Liver (tissue), 9 donors: Measurements from ENCODE around the gene PRG3. TPM values are rescaled to one million over a fixed set of nuclear protein-coding genes. Genes with fewer than 3 reads are reported as not detected.

Source experiments
- DNase-seq: peaks from one replicate; pipeline ENCODE4 v3.0.0-alpha.2; 2017; ENCODE audit warnings: low spot score
- H3K27ac ChIP-seq, 2 donors: one replicate each; pipeline ENCODE4 v1.7.0; 2013; ENCODE audit warnings: inconsistent platforms in 2 of 2, low read length in 2 of 2, control low read depth in 1 of 2, low read depth in 1 of 2, mild to moderate bottlenecking in 1 of 2
- H3K27me3 ChIP-seq, 4 donors: one replicate each; pipeline versions ENCODE4 v1.6.1 to v1.7.0; 2013; ENCODE audit warnings: low read length in 3 of 4, inconsistent platforms in 1 of 4, mild to moderate bottlenecking in 1 of 4, moderate library complexity in 1 of 4; ENCODE audit not compliant: control insufficient read depth in 4 of 4, insufficient read depth in 4 of 4
- H3K36me3 ChIP-seq, 4 donors: one replicate each; pipeline versions ENCODE4 v1.6.1 to v1.7.0; 2013; ENCODE audit warnings: low read length in 3 of 4, mild to moderate bottlenecking in 3 of 4, low read depth in 1 of 4, moderate library complexity in 1 of 4; ENCODE audit not compliant: control insufficient read depth in 4 of 4, insufficient read depth in 3 of 4
- H3K4me1 ChIP-seq, 4 donors: one replicate each; pipeline versions ENCODE4 v1.6.1 to v1.7.0; 2013; ENCODE audit warnings: low read length in 3 of 4, mild to moderate bottlenecking in 3 of 4, moderate library complexity in 1 of 4; ENCODE audit not compliant: control insufficient read depth in 4 of 4, insufficient read depth in 4 of 4
- H3K4me3 ChIP-seq, 3 donors: one replicate each; pipeline versions ENCODE4 v1.6.1 to v1.7.0; 2013; ENCODE audit warnings: low read length in 3 of 3, control low read depth in 1 of 3, low read depth in 1 of 3, mild to moderate bottlenecking in 1 of 3
- H3K9ac ChIP-seq, 2 donors: one replicate each; pipeline ENCODE4 v1.7.0; 2013; ENCODE audit warnings: low read length in 2 of 2, mild to moderate bottlenecking in 2 of 2, moderate library complexity in 2 of 2, control low read depth in 1 of 2, low read depth in 1 of 2
- H3K9me3 ChIP-seq, 4 donors: one replicate each; pipeline versions ENCODE4 v1.6.1 to v1.7.0; 2013; ENCODE audit warnings: low read length in 3 of 4; ENCODE audit not compliant: control insufficient read depth in 4 of 4
- EGR1 ChIP-seq, 2 donors: IDR thresholded peaks; 2 replicates each; pipeline ENCODE4 v1.6.1; 2016 to 2018; ENCODE audit warnings: antibody characterized with exemption in 2 of 2, low read depth in 2 of 2
- FOXA1 ChIP-seq: IDR thresholded peaks from 2 replicates; pipeline ENCODE4 v1.6.1; 2016; ENCODE audit warnings: antibody characterized with exemption
- FOXA2 ChIP-seq: IDR thresholded peaks from 2 replicates; pipeline ENCODE4 v1.6.1; 2016; ENCODE audit warnings: antibody characterized with exemption
- GABPA ChIP-seq, 2 donors: IDR thresholded peaks in 1 of 2; conservative IDR thresholded peaks in 1 of 2; 2 replicates each; pipeline ENCODE4 v1.6.1; 2016; ENCODE audit warnings: antibody characterized with exemption in 2 of 2, mild to moderate bottlenecking in 1 of 2, moderate library complexity in 1 of 2
- HNF4A ChIP-seq, 2 donors: conservative IDR thresholded peaks; 2 replicates each; pipeline ENCODE4 v1.6.1; 2016; ENCODE audit warnings: antibody characterized with exemption in 2 of 2, mild to moderate bottlenecking in 2 of 2
- HNF4G ChIP-seq: IDR thresholded peaks from 2 replicates; pipeline ENCODE4 v1.6.1; 2016; ENCODE audit warnings: antibody characterized with exemption
- JUND ChIP-seq, 2 donors: IDR thresholded peaks; 2 replicates each; pipeline ENCODE4 v1.6.1; 2016; ENCODE audit warnings: antibody characterized with exemption in 2 of 2
- MAX ChIP-seq: IDR thresholded peaks from 2 replicates; pipeline ENCODE4 v1.6.1; 2016; ENCODE audit warnings: antibody characterized with exemption
- NR2F2 ChIP-seq: IDR thresholded peaks from 2 replicates; pipeline ENCODE4 v1.6.1; 2016; ENCODE audit warnings: antibody characterized with exemption
- RAD21 ChIP-seq, 2 donors: IDR thresholded peaks; 2 replicates each; pipeline ENCODE4 v1.6.1; 2016; ENCODE audit warnings: antibody characterized with exemption in 2 of 2, mild to moderate bottlenecking in 2 of 2
- REST ChIP-seq: IDR thresholded peaks from 2 replicates; pipeline ENCODE4 v1.6.1; 2016; ENCODE audit warnings: antibody characterized with exemption, mild to moderate bottlenecking
- RXRA ChIP-seq, 2 donors: IDR thresholded peaks; 2 replicates each; pipeline ENCODE4 v1.6.1; 2017 to 2018; ENCODE audit warnings: antibody characterized with exemption in 2 of 2, mild to moderate bottlenecking in 1 of 2
- SP1 ChIP-seq: IDR thresholded peaks from 2 replicates; pipeline ENCODE4 v1.6.1; 2018; ENCODE audit warnings: antibody characterized with exemption, mild to moderate bottlenecking
- TAF1 ChIP-seq: conservative IDR thresholded peaks from 2 replicates; pipeline ENCODE4 v1.6.1; 2016; ENCODE audit warnings: antibody characterized with exemption, mild to moderate bottlenecking
- YY1 ChIP-seq: IDR thresholded peaks from 2 replicates; pipeline ENCODE4 v1.6.1; 2016; ENCODE audit warnings: antibody characterized with exemption, mild to moderate bottlenecking
- WGBS: extraction: QIAGEN DNeasy Blood & Tissue Kit; methylation state at CpG from one replicate; pipeline ENCODE4 v1.1.7; 2013; 5-methylcytosine and 5-hydroxymethylcytosine counted together
- polyA plus RNA-seq, 2 donors: library from polyadenylated mRNA; stranded (reverse) in 1 of 2; unstranded in 1 of 2; fragments of 200-250 nt in 1 of 2; fragments of >200 nt in 1 of 2; fragmentation: Nextera tagmentation in 1 of 2; extraction: Ambion mirVana in 1 of 2; gene quantifications; one replicate each; pipeline versions ENCODE4 v1.2.1 to v1.2.3, GENCODE V29; 2013 to 2015
- total RNA-seq, 2 donors: library from RNA; depleted of rRNA; stranded (reverse); fragments of >200 nt; gene quantifications; one replicate each; pipeline ENCODE4 v1.2.3, GENCODE V29; 2014
- TF ChIP-seq, protein P1 (sequence below): fragments of 150-350 bp; IDR thresholded peaks from 2 replicates; pipeline ENCODE4 v1.5.1; 2017; ENCODE audit warnings: improper control_type of control experiment, low read depth, low read length; ENCODE audit not compliant: missing input control
- TF ChIP-seq, protein P2 (sequence below): IDR thresholded peaks from 2 replicates; pipeline ENCODE4 v1.6.1; 2016; ENCODE audit warnings: antibody characterized with exemption
- donor health status: healthy.
- donor health status: healthy.
- donor health status: healthy.
- donor health status: healthy.
- donor health status: healthy.

PRG3 gene
- total and polyA plus RNA-seq, 4 donors, result 0.22 to 4.9 TPM; not detected in 2

GRCh38 chr11:57348636-57349313, 32.2 kb downstream of the PRG3 start:
- Histone ChIP-seq H3K36me3 (no peaks in the 10 kb centered on the region), H3K9me3 (peaks cover 0 to 2% (median 0%) of the 10 kb centered on the region in 4 donors), H3K27me3 (no peaks in the 10 kb centered on the region), H3K4me3 (no peak overlapping the region), H3K9ac (no peak overlapping the region), H3K27ac (no peak overlapping the region), H3K4me1 (peaks cover 0 to 11% (median 5%) of the 10 kb centered on the region in 4 donors)
- TF ChIP-seq HNF4A (conservative IDR thresholded peaks at IDR 0.05) (no peak), RAD21 (IDR thresholded peaks at IDR 0.05) (no peak), NR2F2 (no peak), REST (no peak), FOXA2 (no peak), HNF4G (no peak), MAX (no peak), TAF1 (no peak)
- TF ChIP-seq, protein P1, sequence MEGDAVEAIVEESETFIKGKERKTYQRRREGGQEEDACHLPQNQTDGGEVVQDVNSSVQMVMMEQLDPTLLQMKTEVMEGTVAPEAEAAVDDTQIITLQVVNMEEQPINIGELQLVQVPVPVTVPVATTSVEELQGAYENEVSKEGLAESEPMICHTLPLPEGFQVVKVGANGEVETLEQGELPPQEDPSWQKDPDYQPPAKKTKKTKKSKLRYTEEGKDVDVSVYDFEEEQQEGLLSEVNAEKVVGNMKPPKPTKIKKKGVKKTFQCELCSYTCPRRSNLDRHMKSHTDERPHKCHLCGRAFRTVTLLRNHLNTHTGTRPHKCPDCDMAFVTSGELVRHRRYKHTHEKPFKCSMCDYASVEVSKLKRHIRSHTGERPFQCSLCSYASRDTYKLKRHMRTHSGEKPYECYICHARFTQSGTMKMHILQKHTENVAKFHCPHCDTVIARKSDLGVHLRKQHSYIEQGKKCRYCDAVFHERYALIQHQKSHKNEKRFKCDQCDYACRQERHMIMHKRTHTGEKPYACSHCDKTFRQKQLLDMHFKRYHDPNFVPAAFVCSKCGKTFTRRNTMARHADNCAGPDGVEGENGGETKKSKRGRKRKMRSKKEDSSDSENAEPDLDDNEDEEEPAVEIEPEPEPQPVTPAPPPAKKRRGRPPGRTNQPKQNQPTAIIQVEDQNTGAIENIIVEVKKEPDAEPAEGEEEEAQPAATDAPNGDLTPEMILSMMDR, result no peak
- 93% methylated on average over 14 of the region's 14 CpGs for WGBS
- no peak for DNase-seq

GRCh38 chr11:57348052-57348451, 32.9 kb downstream of the PRG3 start:
- no peaks in the 10 kb centered on the region for H3K27me3 ChIP-seq
- H3K9me3 ChIP-seq, result peaks cover 0 to 2% (median 0%) of the 10 kb centered on the region in 4 donors
- H3K4me3 ChIP-seq, result no peak overlapping the region
- no peak overlapping the region for H3K27ac ChIP-seq
- WGBS, result 93% methylated on average over 7 of the region's 7 CpGs
- no peak overlapping the region for H3K9ac ChIP-seq
- no peak for DNase-seq
- no peaks in the 10 kb centered on the region for H3K36me3 ChIP-seq
- H3K4me1 ChIP-seq, result peaks cover 0 to 11% (median 5%) of the 10 kb centered on the region in 4 donors
- TF ChIP-seq RAD21 (IDR thresholded peaks at IDR 0.05) (no peak), JUND (IDR thresholded peaks at IDR 0.05) (no peak), RXRA (IDR thresholded peaks at IDR 0.05) (no peak), TAF1 (no peak), FOXA2 (no peak), MAX (no peak), GABPA (IDR thresholded peaks at IDR 0.05 in 1 of 2, conservative IDR thresholded peaks at IDR 0.05 in 1 of 2) (no peak), NR2F2 (no peak), YY1 (no peak), EGR1 (IDR thresholded peaks at IDR 0.05; ENCODE audit: low read depth in 2 of 2) (no peak), FOXA1 (no peak), SP1 (no peak), REST (no peak), HNF4G (no peak), HNF4A (conservative IDR thresholded peaks at IDR 0.05) (no peak)
- TF ChIP-seq, protein P1, result no peak
- TF ChIP-seq, protein P2, sequence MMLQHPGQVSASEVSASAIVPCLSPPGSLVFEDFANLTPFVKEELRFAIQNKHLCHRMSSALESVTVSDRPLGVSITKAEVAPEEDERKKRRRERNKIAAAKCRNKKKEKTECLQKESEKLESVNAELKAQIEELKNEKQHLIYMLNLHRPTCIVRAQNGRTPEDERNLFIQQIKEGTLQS, result no peak
